Activated T-cell treated with anti-CD3 and anti-CD28 coated beads for 24 hours (primary cell): ENCODE measurements around the gene RPL31.

ENCODE experiments used
- DNase-seq: peaks from one replicate; pipeline ENCODE4 v3.0.0-alpha.2; 2020; ENCODE audit warnings: low read depth

Gene RPL31

GRCh38 chr2:101001691-101002561 is at the start of gene RPL31:
TSS of gene RPL31 (plus strand) at chr2:101002289. CDS start at chr2:101002702, 413 bp downstream.
- DNase-seq: peak; percentile 94

- no peak for DNase-seq
Measured at GRCh38 chr2:100952512-100952911, 49.6 kb upstream of the RPL31 start.

GRCh38 chr2:100953406-100954043 is 48.6 kb upstream of the RPL31 start:
- no peak for DNase-seq

GRCh38 chr2:100954044-100954420 is 48.1 kb upstream of the RPL31 start:
- no peak for DNase-seq

- no peak for DNase-seq
Measured at GRCh38 chr2:100955226-100955625, 46.9 kb upstream of the RPL31 start.

GRCh38 chr2:100956081-100956480 is 46.0 kb upstream of the RPL31 start:
- DNase-seq: no peak

- DNase-seq: no peak
Measured at GRCh38 chr2:100957996-100958653, 44.0 kb upstream of the RPL31 start.

- DNase-seq: no peak
Measured at GRCh38 chr2:100959225-100959880, 42.7 kb upstream of the RPL31 start.

GRCh38 chr2:100960688-100961087 is 41.4 kb upstream of the RPL31 start:
- no peak for DNase-seq

- DNase-seq: no peak
Measured at GRCh38 chr2:100962366-100963025, 39.6 kb upstream of the RPL31 start.

GRCh38 chr2:100963026-100963375 is 39.1 kb upstream of the RPL31 start:
- DNase-seq: no peak

GRCh38 chr2:100964222-100964621 is 37.9 kb upstream of the RPL31 start:
- DNase-seq: no peak

- DNase-seq: no peak
Measured at GRCh38 chr2:100964681-100965169, 37.4 kb upstream of the RPL31 start.

GRCh38 chr2:100965596-100965995 is 36.5 kb upstream of the RPL31 start:
- no peak for DNase-seq

- no peak for DNase-seq
Measured at GRCh38 chr2:100967716-100968115, 34.4 kb upstream of the RPL31 start.

GRCh38 chr2:100968146-100969145 is 33.6 kb upstream of the RPL31 start:
- no peak for DNase-seq

GRCh38 chr2:100969998-100970397 is 32.1 kb upstream of the RPL31 start:
- DNase-seq: no peak

- no peak for DNase-seq
Measured at GRCh38 chr2:100971221-100971620, 30.9 kb upstream of the RPL31 start.

GRCh38 chr2:100972452-100972851 is 29.6 kb upstream of the RPL31 start:
- no peak for DNase-seq

GRCh38 chr2:100974712-100975520 is 27.2 kb upstream of the RPL31 start:
- no peak for DNase-seq
